Brain microvascular endothelial cell (primary cell): ENCODE results near the gene CCBE1.

Source experiments
- DNase-seq: peaks from one replicate; pipeline ENCODE4 v3.0.0-alpha.2; 2020
- H3K27ac ChIP-seq: fragments of 250-450 bp; sonication (Bioruptor Pico); 2 replicates; pipeline ENCODE4 v1.5.1; 2020; ENCODE audit warnings: mild to moderate bottlenecking, moderate library complexity
- H3K27me3 ChIP-seq: fragments of 250-450 bp; sonication (Bioruptor Pico); replicated peaks from 2 replicates; pipeline ENCODE4 v1.5.1; 2020; ENCODE audit warnings: mild to moderate bottlenecking
- H3K36me3 ChIP-seq: fragments of 250-450 bp; sonication (Bioruptor Pico); replicated peaks from 2 replicates; pipeline ENCODE4 v1.5.1; 2020; ENCODE audit warnings: mild to moderate bottlenecking
- H3K4me3 ChIP-seq: 2 replicates; pipeline ENCODE4 v1.5.1; 2011; ENCODE audit warnings: low read depth, mild to moderate bottlenecking, control low read depth, low read length, moderate library complexity
- CTCF ChIP-seq: IDR thresholded peaks from 2 replicates; pipeline ENCODE4 v1.5.1; 2011; ENCODE audit warnings: low read depth, mild to moderate bottlenecking, moderate library complexity, low read length, control low read depth, inconsistent platforms; ENCODE audit errors: missing control alignments
- in situ Hi-C: cut with HindIII; loops from 2 replicates; pipeline ENCODE4 v1.10.0; 2017; ENCODE audit warnings: low sequenced_read_pairs, low pct_ligation_motif_present

CCBE1 gene

GRCh38 chr18:59388817-59389216 lies 308.4 kb downstream of the CCBE1 start:
- H3K27me3 ChIP-seq, result no peaks in the 10 kb centered on the region
- in situ Hi-C loops, result no loop called here

GRCh38 chr18:59387687-59388565 lies 309.3 kb downstream of the CCBE1 start:
- in situ Hi-C loops, result no loop called here
- Histone ChIP-seq H3K4me3 (no peak overlapping the region), H3K36me3 (no peaks in the 10 kb centered on the region), H3K27ac (no peak overlapping the region), H3K27me3 (no peaks in the 10 kb centered on the region)
- no peak for TF ChIP-seq CTCF
- no peak for DNase-seq

More at GRCh38 chr18:59388817-59389216, 308.4 kb downstream of the CCBE1 start:
- no peak for DNase-seq
- TF ChIP-seq CTCF, result no peak
- Histone ChIP-seq H3K4me3 (no peak overlapping the region), H3K36me3 (no peaks in the 10 kb centered on the region), H3K27ac (no peak overlapping the region)

- Histone ChIP-seq H3K27ac (no peak overlapping the region), H3K4me3 (no peak overlapping the region), H3K27me3 (no peaks in the 10 kb centered on the region), H3K36me3 (no peaks in the 10 kb centered on the region)
- TF ChIP-seq CTCF, result no peak
- in situ Hi-C loops, result no loop called here
- no peak for DNase-seq
Observed at GRCh38 chr18:59386909-59387686, 310.1 kb downstream of the CCBE1 start.

- Histone ChIP-seq H3K27ac (no peak overlapping the region), H3K27me3 (no peaks in the 10 kb centered on the region), H3K36me3 (no peaks in the 10 kb centered on the region), H3K4me3 (no peak overlapping the region)
- in situ Hi-C loops, result no loop called here
- DNase-seq, result no peak
- TF ChIP-seq CTCF, result no peak
Observed at GRCh38 chr18:59385191-59385590, 312.0 kb downstream of the CCBE1 start.

GRCh38 chr18:59383851-59384250 lies 313.4 kb downstream of the CCBE1 start:
- Histone ChIP-seq H3K4me3 (no peak overlapping the region), H3K27me3 (no peaks in the 10 kb centered on the region), H3K27ac (no peak overlapping the region), H3K36me3 (no peaks in the 10 kb centered on the region)
- no peak for DNase-seq
- no peak for TF ChIP-seq CTCF
- in situ Hi-C loops, result no loop called here
